ENCODE data around the gene P2RY6. TPM values are rescaled to one million over a fixed set of nuclear protein-coding genes. Genes with fewer than 3 reads are reported as not detected.
A peak's percentile ranks its signal among the peaks of the same experiment; 100 is the strongest.

P2RY6 gene
- total RNA-seq, 1 experiment from 2014 or later, result not detected

DNA sequence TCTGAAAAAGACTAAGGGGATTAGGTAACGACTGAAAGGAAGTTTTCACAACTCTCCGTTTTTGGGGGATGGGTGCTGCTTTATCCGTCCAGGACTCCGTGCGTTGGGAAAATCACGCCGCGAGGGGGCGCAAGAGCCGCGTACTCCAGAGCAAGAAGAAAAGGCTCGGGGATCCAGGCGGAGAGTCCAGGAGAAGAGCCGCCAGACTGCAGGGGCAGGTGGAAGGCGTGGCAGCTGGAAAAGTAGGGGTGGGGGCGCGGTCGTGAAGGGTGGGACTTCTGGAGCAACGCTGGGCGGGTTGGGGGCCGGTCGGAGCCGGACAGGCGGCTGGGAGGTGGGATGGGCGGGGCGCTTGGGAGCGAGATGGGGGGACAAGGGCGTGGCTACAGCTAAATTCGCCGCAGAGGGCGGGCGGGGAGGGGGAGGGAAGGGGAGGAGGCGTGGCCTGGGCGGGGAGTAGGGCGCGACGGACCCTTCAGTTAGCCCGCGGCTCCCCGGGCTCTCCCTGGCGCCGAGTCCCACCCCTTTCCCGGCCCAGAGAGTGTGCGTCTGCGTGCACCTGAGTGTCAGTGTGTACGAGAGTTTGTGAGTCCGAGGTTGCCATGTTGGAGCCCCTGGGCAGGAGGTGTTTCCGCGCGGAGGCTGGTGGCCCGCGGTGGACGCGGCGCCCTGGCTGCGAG, 35.3 kb downstream of the P2RY6 start:
- Histone ChIP-seq H3K23me2 (ENCODE audit: insufficient read length, low read depth, low read length, poor library complexity, severe bottlenecking) (peaks cover 24% of the 10 kb centered on the region), H3K18ac (ENCODE audit: insufficient read length, low read depth, low read length) (peak overlapping the region; percentile 3), H3K79me2 (ENCODE audit: insufficient read depth, low read length) (no peaks in the 10 kb centered on the region; the same call in 1 of the 2 replicates), H3K4ac (ENCODE audit: low read depth, low read length) (no peak overlapping the region), H3K9ac (ENCODE audit: extremely low read depth, insufficient read length, low read length) (peak overlapping the region; percentile 12), H3K4me1 (ENCODE audit: insufficient read depth, low read length) (no peaks in the 10 kb centered on the region), H4K20me1 (ENCODE audit: control insufficient read depth, insufficient read depth, insufficient read length) (no peaks in the 10 kb centered on the region), H3T11ph (ENCODE audit: low read length) (no peak overlapping the region), H3K4me2 (ENCODE audit: insufficient read depth, insufficient read length, low read length) (peak overlapping the region; percentile 77), H3K9me3 (ENCODE audit: control insufficient read depth, low read depth, low read length) (no peaks in the 10 kb centered on the region), H4K91ac (ENCODE audit: insufficient read length, low read depth, low read length) (no peak overlapping the region), H3K79me1 (ENCODE audit: insufficient read depth, low read depth, low read length, poor library complexity, severe bottlenecking) (no peaks in the 10 kb centered on the region), H3K56ac (ENCODE audit: insufficient read length, low read depth, low read length) (no peak overlapping the region), H3K14ac (ENCODE audit: insufficient read depth, low read length) (0 out of 2 replicates have a peak overlapping the region, but pooled peaks have one; percentile 51), H2BK20ac (ENCODE audit: low read depth, low read length, poor library complexity, severe bottlenecking) (no peak overlapping the region), H2BK15ac (ENCODE audit: low read depth, low read length) (no peak overlapping the region), H2AK5ac (ENCODE audit: insufficient read length, low read length) (no peak overlapping the region), H2BK120ac (ENCODE audit: low read depth, low read length, poor library complexity, severe bottlenecking) (no peak overlapping the region), H2AFZ (ENCODE audit: low read length) (peak overlapping the region; percentile 35), H4K5ac (ENCODE audit: insufficient read length, low read depth, low read length) (no peak overlapping the region), H4K8ac (replicated peaks; ENCODE audit: insufficient read length, low read depth, low read length) (no peak overlapping the region), H2BK12ac (ENCODE audit: insufficient read length, low read depth, low read length) (no peak overlapping the region), H3K23ac (ENCODE audit: insufficient read length, low read depth, low read length) (no peak overlapping the region), H2BK5ac (ENCODE audit: insufficient read length, low read length) (no peak overlapping the region), H3K27ac (ENCODE audit: insufficient read length, low read depth, low read length) (no peak overlapping the region), H3K27me3 (ENCODE audit: insufficient read depth, low read length) (peaks cover 4% of the 10 kb centered on the region; the same call in 1 of the 2 replicates)
- Mint-ChIP-seq H3K27me3 (ENCODE audit: low read depth) (peaks cover 59% of the 10 kb centered on the region), H3K4me1 (peaks cover 18 to 27% of the 10 kb centered on the region in 2 experiments), H3K36me3 (ENCODE audit: insufficient read depth in 1 of 3, low read depth in 3 of 3) (peaks cover 0 to 5% (median 0%) of the 10 kb centered on the region in 3 experiments; a peak in 2 of 7 replicates), H3K9me3 (no peaks in the 10 kb centered on the region; a peak in 1 of 5 replicates), H3K4me3 (peak overlapping the region; percentile 65 to 81), H3K27ac (peak overlapping the region; percentile 7 to 93 (median 92); a peak in 6 of 7 replicates)
- TF ChIP-seq, protein P1, sequence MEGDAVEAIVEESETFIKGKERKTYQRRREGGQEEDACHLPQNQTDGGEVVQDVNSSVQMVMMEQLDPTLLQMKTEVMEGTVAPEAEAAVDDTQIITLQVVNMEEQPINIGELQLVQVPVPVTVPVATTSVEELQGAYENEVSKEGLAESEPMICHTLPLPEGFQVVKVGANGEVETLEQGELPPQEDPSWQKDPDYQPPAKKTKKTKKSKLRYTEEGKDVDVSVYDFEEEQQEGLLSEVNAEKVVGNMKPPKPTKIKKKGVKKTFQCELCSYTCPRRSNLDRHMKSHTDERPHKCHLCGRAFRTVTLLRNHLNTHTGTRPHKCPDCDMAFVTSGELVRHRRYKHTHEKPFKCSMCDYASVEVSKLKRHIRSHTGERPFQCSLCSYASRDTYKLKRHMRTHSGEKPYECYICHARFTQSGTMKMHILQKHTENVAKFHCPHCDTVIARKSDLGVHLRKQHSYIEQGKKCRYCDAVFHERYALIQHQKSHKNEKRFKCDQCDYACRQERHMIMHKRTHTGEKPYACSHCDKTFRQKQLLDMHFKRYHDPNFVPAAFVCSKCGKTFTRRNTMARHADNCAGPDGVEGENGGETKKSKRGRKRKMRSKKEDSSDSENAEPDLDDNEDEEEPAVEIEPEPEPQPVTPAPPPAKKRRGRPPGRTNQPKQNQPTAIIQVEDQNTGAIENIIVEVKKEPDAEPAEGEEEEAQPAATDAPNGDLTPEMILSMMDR (conservative IDR thresholded peaks at IDR 0.05), result peak; percentile 83
- WGBS (ENCODE audit: extremely low coverage, insufficient read length, low lambda C conversion rate), result no CpG with 5 or more reads among the region's 56 CpGs
- DNase-seq, result peak; percentile 99

Data from H9 (cell line).